Neural cell (in vitro differentiated cells): ENCODE results near the gene PTPN5. TPM values are rescaled to one million over a fixed set of nuclear protein-coding genes. Genes with fewer than 3 reads are reported as not detected.

ENCODE experiments used
- H2AFZ ChIP-seq: fragments of 200-600, 300-800 bp; sonication (generic), shearing (Covaris generic); 2 replicates; pipeline ENCODE4 v1.6.0; 2014; ENCODE audit warnings: low read depth, mild to moderate bottlenecking, antibody characterized with exemption, low read length, moderate library complexity
- H3F3A ChIP-seq: fragments of 200-600 bp; shearing (Covaris generic); 2 replicates; pipeline ENCODE4 v1.6.1; 2016; ENCODE audit warnings: mild to moderate bottlenecking, moderate library complexity, mixed read lengths, antibody characterized with exemption, low read length; ENCODE audit not compliant: insufficient read depth, poor library complexity, severe bottlenecking
- H3K27ac ChIP-seq: fragments of 200-600, 300-800 bp; sonication (generic), shearing (Covaris generic); 2 replicates; pipeline ENCODE4 v1.5.1; 2014; ENCODE audit warnings: mild to moderate bottlenecking, low read length, moderate library complexity
- H3K27me3 ChIP-seq: fragments of 300-800, 200-600 bp; sonication (generic), shearing (Covaris generic); 2 replicates; pipeline ENCODE4 v1.6.0; 2014; ENCODE audit warnings: mild to moderate bottlenecking, low read depth, low read length, moderate library complexity; ENCODE audit not compliant: insufficient read depth
- H3K36me3 ChIP-seq: fragments of 300-800, 200-600 bp; sonication (generic), shearing (Covaris generic); 2 replicates; pipeline ENCODE4 v1.5.1; 2014; ENCODE audit warnings: mild to moderate bottlenecking, antibody characterized with exemption, low read length, moderate library complexity; ENCODE audit not compliant: insufficient read depth
- H3K4me2 ChIP-seq: fragments of 300-800, 200-600 bp; sonication (generic), shearing (Covaris generic); 2 replicates; pipeline ENCODE4 v1.6.0; 2014; ENCODE audit warnings: mild to moderate bottlenecking, low read length
- H3K4me3 ChIP-seq: fragments of 300-800, 200-600 bp; sonication (generic), shearing (Covaris generic); 2 replicates; pipeline ENCODE4 v1.5.1; 2014; ENCODE audit warnings: mild to moderate bottlenecking, low read length, moderate library complexity
- H3K79me2 ChIP-seq: fragments of 200-600 bp; shearing (Covaris generic); replicated peaks from 2 replicates; pipeline ENCODE4 v1.6.0; 2014; ENCODE audit warnings: mild to moderate bottlenecking, low read length, moderate library complexity; ENCODE audit not compliant: insufficient read depth
- H3K9ac ChIP-seq: fragments of 300-800, 200-600 bp; sonication (generic), shearing (Covaris generic); 2 replicates; pipeline ENCODE4 v1.6.1; 2016; ENCODE audit warnings: mild to moderate bottlenecking, low read length, mixed read lengths
- H3K9me2 ChIP-seq: fragments of 200-600 bp; shearing (Covaris generic); 2 replicates; pipeline ENCODE4 v1.6.1; 2016; ENCODE audit warnings: mild to moderate bottlenecking, low read length, mixed read lengths; ENCODE audit not compliant: insufficient read depth
- H3K9me3 ChIP-seq: fragments of 200-600, 300-800 bp; sonication (generic), shearing (Covaris generic); 2 replicates; pipeline ENCODE4 v1.6.1; 2016; ENCODE audit warnings: mild to moderate bottlenecking, mixed run types, low read length, moderate library complexity, mixed read lengths
- H4K20me1 ChIP-seq: fragments of 200-600 bp; shearing (Covaris generic); 2 replicates; pipeline ENCODE4 v1.6.1; 2016; ENCODE audit warnings: mild to moderate bottlenecking, mixed run types; ENCODE audit not compliant: insufficient read depth
- CTCF ChIP-seq: fragments of 450-650 bp; IDR thresholded peaks from 2 replicates; pipeline ENCODE4 v1.5.1; 2014; ENCODE audit warnings: antibody characterized with exemption, mild to moderate bottlenecking, moderate library complexity; ENCODE audit not compliant: poor library complexity, severe bottlenecking
- EP300 ChIP-seq: fragments of 450-650 bp; conservative IDR thresholded peaks from 2 replicates; pipeline ENCODE4 v1.6.1; 2014; ENCODE audit warnings: antibody characterized with exemption, mild to moderate bottlenecking, moderate library complexity; ENCODE audit not compliant: poor library complexity, severe bottlenecking
- EZH2 ChIP-seq: fragments of 200-600, 300-800 bp; shearing (Covaris generic), sonication (generic); IDR thresholded peaks from 2 replicates; pipeline ENCODE4 v1.6.1; 2014; ENCODE audit warnings: antibody characterized with exemption, low read length, borderline replicate concordance, mild to moderate bottlenecking; ENCODE audit not compliant: insufficient read depth, poor library complexity, severe bottlenecking
- MXI1 ChIP-seq: fragments of 450-650 bp; conservative IDR thresholded peaks from 2 replicates; pipeline ENCODE4 v1.6.1; 2014; ENCODE audit warnings: antibody characterized with exemption, mild to moderate bottlenecking; ENCODE audit not compliant: poor library complexity, severe bottlenecking
- POLR2AphosphoS5 ChIP-seq: IDR thresholded peaks from 2 replicates; pipeline ENCODE4 v1.6.1; 2012
- RAD21 ChIP-seq: fragments of 450-650 bp; conservative IDR thresholded peaks from 2 replicates; pipeline ENCODE4 v1.6.1; 2014; ENCODE audit warnings: antibody characterized with exemption, mild to moderate bottlenecking, moderate library complexity
- REST ChIP-seq: IDR thresholded peaks from 2 replicates; pipeline ENCODE4 v1.6.1; 2012; ENCODE audit warnings: borderline replicate concordance
- SMC3 ChIP-seq: fragments of 450-650 bp; conservative IDR thresholded peaks from 2 replicates; pipeline ENCODE4 v1.6.1; 2014; ENCODE audit warnings: antibody characterized with exemption, mild to moderate bottlenecking, moderate library complexity; ENCODE audit not compliant: poor library complexity
- TAF1 ChIP-seq: IDR thresholded peaks from 2 replicates; pipeline ENCODE4 v1.6.1; 2012; ENCODE audit warnings: low read depth
- polyA plus RNA-seq: library from polyadenylated mRNA; depleted of rRNA; stranded (reverse); fragments of >200 nt; gene quantifications from 2 replicates; pipeline ENCODE4 v1.2.3, GENCODE V29; 2014

The PTPN5 gene
- polyA plus RNA-seq, 1 donor from 2014 or later = 122 TPM

- H3K27me3 ChIP-seq = no peaks in the 10 kb centered on the region
- H3K4me3 ChIP-seq = no peak overlapping the region
- no peaks in the 10 kb centered on the region for H4K20me1 ChIP-seq
- H3K9ac ChIP-seq = no peak overlapping the region
- H3F3A ChIP-seq = no peaks in the 10 kb centered on the region
- H3K27ac ChIP-seq = no peak overlapping the region
- TF ChIP-seq TAF1 = no peak
- TF ChIP-seq CTCF = no peak
- no peak for TF ChIP-seq SMC3
- TF ChIP-seq MXI1 = no peak
- no peak for TF ChIP-seq EP300
- TF ChIP-seq REST = no peak
- no peak for TF ChIP-seq EZH2
- no peak for TF ChIP-seq RAD21
- TF ChIP-seq POLR2AphosphoS5 = no peak
- no peaks in the 10 kb centered on the region for H3K9me2 ChIP-seq
- H2AFZ ChIP-seq = no peak overlapping the region
- H3K4me2 ChIP-seq = no peak overlapping the region
- no peaks in the 10 kb centered on the region for H3K79me2 ChIP-seq
- no peaks in the 10 kb centered on the region for H3K9me3 ChIP-seq
- peaks cover 5% of the 10 kb centered on the region for H3K36me3 ChIP-seq
These were observed 22.6 kb downstream of the PTPN5 start for GRCh38 chr11:18768978-18769377.

GRCh38 chr11:18768472-18768901 is 23.1 kb downstream of the PTPN5 start:
- no peak overlapping the region for H3K27ac ChIP-seq

More at GRCh38 chr11:18768472-18768901, 23.1 kb downstream of the PTPN5 start:
- no peak overlapping the region for H3K4me3 ChIP-seq
- H2AFZ ChIP-seq = no peak overlapping the region
- H4K20me1 ChIP-seq = no peaks in the 10 kb centered on the region
- no peaks in the 10 kb centered on the region for H3K27me3 ChIP-seq
- TF ChIP-seq REST = no peak
- TF ChIP-seq RAD21 = no peak
- TF ChIP-seq POLR2AphosphoS5 = no peak
- H3K9me2 ChIP-seq = no peaks in the 10 kb centered on the region
- H3K4me2 ChIP-seq = no peak overlapping the region
- H3K9ac ChIP-seq = no peak overlapping the region
- no peaks in the 10 kb centered on the region for H3K79me2 ChIP-seq
- no peaks in the 10 kb centered on the region for H3K9me3 ChIP-seq
- peaks cover 6% of the 10 kb centered on the region for H3K36me3 ChIP-seq
- no peaks in the 10 kb centered on the region for H3F3A ChIP-seq
